HG02623 (cell line): Measurements from ENCODE around the gene AVPR2.

Source experiments
- ATAC-seq: cut with Tn5 transposase; IDR thresholded peaks from one replicate; pipeline ENCODE4 v1.9.1; 2021; ENCODE audit warnings: moderate library complexity; ENCODE audit not compliant: unreplicated experiment

Gene AVPR2

DNA sequence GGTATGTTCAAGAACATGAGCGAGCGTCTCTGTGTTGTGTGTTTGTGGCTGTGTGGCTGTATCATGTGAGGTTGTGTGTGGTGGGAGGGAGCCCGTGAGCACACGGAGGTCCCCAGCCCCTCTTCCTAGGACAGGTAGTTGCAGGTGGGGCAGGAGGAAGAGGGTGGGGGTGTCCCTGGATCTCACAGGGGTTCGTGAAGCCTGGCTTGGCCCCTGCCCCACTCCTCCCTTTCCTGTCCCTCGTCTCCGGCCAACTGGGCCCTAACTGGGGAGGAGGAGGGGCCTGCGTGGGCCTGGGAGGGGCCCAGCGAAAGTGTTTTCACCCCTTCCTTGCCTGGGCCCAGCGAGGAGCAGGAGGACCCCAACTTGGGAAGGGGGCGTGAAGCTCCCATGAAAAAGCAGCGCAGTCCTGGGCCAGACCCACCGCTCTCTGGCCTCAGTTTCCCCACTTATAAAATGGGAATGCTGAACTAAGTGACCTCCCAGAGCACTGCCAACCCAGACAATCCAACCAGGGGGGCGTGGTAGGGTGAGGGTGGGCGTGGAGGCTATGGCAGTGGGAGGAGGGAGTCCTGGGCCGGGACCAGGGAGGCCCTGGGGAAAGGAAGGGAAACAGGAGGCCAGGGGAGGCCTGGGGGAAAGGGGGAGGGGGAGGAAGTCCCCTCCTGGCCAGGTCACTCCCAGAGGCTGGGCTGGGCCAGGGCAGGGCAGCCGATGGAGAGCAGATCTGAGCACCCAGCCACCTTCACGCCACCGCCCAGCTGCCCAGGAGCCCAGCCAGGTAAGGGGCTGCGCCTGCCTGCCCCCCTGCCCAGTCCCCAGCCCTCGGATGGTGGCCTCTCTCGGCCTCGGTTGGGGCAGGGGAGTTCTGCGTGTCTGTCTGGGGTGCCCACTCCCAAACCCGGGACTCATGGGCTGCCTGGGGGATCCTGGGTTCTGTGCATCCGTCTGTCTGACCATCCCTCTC, at the start of gene AVPR2:
TSS of gene AVPR2 (plus strand) at position 683 of the 967 bp plus-strand sequence. CDS start 473 bp downstream, outside the sequence.
- ATAC-seq = no peak

- no peak for ATAC-seq
Measured at GRCh38 chrX:153854702-153855101, 49.8 kb upstream of the AVPR2 start.

DNA sequence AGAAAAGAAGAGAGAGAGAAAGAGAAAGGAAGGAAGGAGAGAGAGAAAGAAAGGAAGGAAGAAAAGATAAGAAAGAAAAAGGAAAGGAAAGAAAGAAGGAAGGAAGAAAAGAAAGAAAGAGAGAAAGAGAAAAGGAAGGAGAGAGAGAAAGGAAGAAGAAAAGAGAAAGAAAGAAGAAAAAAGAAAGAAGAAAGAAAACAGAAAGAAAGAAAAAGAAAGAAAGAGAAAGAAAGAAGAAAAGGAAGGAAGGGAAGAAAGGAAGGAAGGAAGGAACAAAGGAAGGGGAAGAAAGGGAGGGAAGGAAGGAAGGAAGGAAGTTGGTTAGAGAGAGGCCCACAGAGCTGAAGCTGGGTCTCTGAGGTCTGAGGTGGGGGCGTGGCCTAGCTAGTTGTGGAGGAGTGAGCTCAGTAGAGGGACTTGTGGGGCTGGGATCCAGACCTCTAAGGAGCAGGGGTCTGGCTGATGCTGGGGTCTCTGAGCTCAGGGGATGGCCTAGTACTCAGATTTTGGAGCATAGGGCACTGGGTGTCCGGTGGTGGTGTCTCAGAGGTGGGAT, 47.0 kb upstream of the AVPR2 start:
- no peak for ATAC-seq

GRCh38 chrX:153861151-153861550, 43.3 kb upstream of the AVPR2 start:
- ATAC-seq = no peak

- ATAC-seq = no peak
Measured at GRCh38 chrX:153861733-153862310, 42.7 kb upstream of the AVPR2 start.

DNA sequence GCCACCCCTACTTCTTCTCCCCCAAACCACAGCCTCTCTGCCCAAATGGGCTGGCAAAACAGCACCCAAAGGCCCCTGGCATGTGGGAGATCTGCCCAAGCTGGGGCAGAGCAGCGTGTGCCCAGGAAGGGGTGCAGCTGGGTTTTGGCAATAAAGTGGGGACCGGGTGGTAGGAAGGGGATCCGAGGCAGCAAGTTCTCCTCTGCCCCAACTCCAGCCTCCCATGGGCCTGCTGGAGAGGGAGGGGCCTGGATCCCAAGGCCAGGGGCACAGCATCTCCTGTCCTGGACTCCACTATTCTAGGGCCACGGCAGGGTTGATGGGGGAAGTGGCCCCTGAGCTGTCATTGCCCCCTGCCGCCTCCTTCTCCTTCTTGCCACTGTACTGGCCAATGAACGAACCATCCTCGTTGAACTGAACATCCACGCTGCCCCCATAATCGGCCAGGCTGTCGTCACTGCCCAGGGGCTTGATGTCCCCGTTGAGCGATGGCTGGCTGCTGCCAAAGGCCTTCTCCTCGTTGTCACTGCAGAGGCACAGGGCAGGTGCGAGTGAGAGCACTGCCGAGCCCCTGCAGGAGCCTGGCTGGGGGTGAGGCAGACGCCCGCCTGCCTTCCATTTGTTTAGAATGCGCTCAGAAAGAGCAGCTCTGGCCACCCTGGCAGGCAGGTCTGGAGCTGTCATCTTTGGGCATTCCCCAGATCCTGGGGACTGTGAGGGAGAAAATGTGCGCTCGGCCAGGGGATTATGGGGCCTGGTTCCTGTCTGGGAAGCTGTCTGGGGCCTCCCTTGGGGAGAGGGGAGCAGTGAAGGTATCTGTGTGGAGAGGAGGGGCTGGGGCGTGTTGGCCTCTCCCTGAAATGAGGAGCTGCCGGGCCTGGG, 41.9 kb upstream of the AVPR2 start:
- no peak for ATAC-seq

DNA sequence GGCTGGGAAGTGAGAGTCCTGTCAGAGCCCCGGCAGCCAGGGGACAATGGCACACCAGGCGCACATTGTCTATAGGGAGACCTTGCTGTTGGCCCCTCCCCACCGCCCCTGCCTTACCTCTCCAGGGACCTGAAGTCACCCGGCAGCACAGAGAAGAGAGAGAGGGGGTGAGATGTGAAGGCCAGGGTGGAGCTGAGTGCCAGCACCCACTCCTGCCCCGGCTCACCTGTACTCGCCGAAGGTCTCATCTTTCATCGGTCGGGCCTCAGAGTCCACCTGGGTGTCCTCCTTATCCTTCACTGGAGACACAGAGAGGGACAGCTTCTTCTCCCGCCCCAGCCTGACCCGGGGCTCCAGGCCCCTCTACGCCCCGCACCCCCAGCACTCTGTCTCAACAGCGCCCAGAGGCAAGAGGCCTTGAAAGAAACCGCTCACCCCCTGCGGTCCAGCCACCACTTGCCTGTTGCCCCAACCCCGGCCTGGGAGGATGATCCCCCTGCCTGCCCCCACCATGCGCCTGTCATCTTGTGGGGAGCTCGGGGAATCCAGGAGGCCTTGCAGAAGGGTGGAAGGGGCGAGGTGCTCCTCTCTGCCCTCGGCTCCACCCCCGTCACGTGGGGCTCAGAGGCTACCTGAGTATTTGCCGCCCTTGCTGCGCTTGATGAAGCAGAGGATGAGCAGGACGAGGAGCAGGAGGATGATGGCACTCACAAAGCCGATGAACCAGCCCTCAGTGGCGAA, 41.1 kb upstream of the AVPR2 start:
- no peak for ATAC-seq

GRCh38 chrX:153864101-153864500, 40.4 kb upstream of the AVPR2 start:
- no peak for ATAC-seq

GRCh38 chrX:153864561-153865320, 39.7 kb upstream of the AVPR2 start:
- ATAC-seq = no peak

DNA sequence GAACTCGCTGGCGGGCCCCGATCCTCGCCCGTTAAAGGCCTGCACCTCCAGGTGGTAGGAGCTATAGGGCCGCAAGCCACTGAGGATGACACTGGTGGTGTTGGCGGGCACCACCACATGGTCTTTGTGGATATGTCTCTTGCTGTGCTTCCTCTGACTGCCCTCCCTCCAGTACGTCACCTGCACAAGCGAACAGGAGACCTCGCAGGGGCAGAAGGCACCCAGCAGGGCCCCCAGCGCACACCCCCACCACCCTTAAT, 39.2 kb upstream of the AVPR2 start:
- ATAC-seq = no peak

GRCh38 chrX:153865685-153866084, 38.8 kb upstream of the AVPR2 start:
- no peak for ATAC-seq

DNA sequence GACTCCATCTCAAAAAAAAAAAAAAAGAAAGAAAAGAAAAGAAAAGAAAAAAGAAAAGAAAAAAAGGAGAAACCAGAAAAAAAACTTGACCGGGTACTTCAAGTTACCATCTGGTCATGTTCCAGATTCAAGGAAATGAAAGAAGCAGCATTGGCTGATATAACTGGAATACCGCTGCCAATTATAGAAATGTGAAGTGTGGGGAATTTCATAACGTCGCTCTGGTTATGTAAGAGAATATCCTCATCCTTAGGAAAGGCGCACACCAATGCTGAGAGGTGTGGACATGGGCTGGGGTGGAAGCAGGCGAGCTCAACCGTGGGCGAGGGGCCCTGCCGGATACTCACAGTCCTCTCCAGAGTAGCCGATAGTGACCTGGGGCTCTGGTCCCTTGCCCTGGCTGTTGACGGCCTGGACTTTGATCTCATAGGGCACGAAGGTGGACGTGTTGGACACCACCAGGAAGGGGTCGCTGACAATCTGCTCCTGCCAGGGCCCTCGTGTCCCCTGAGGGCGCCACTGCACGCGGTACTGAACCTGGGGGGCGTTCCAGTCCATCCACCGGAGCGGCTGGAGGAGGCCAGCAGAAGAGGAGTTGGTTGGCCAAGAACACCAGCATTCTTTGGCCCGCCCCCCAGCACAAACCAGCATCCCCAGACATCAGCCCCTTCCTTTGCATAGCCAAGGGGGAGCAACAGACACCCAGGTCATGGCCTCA, 38.0 kb upstream of the AVPR2 start:
- ATAC-seq = no peak

DNA sequence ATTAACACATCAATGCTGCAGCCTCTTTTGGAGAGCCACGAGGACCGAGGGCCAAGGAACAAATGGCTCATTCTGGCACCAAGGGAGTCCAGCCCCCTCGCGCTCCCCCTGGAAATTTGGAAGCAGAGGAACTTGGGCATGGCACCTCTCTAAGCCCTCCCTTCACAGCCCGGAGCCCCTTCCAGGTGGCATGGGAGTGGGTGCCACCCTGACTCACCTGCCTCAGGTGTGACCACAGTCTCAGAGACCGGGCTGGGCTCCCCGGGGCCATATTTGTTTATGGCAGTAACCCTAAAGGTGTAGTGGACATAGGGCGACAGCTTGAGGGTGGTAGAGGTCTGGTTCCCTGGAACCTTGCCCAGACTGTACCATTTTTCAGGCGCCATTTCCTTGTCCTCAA, 37.3 kb upstream of the AVPR2 start:
- ATAC-seq = no peak

- no peak for ATAC-seq
Measured at GRCh38 chrX:153867671-153868070, 36.8 kb upstream of the AVPR2 start.

GRCh38 chrX:153868576-153869472, 35.6 kb upstream of the AVPR2 start:
- ATAC-seq = no peak

GRCh38 chrX:153869473-153870287, 34.8 kb upstream of the AVPR2 start:
- ATAC-seq = no peak

DNA sequence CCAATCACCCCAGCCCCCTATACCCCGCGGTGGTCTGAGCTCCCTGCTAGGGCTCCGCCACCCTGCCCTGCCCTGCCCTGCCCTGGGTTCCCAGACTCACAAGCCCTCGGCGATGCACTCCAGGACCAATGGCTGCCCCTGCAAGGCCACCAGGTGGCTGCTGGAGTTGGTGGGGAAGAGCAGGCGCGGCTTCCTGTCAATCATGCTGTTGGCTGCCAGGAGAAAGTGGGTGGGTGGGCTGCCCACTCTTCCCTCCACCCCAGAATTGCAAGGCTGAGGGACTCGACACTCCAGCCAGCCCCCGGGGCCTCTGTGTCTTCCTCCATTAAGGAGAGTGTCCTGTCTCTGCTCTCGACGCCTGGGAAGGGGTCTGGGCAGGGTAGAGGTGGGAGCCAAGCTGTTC, 34.2 kb upstream of the AVPR2 start:
- ATAC-seq = no peak
